H9 (cell line): ENCODE data around the gene TRAF7. TPM values are rescaled to one million over a fixed set of nuclear protein-coding genes. Genes with fewer than 3 reads are reported as not detected.

Experiments
- DNase-seq: peaks from one replicate; pipeline ENCODE4 v3.0.0-alpha.2; 2017
- H2AFZ ChIP-seq: one replicate; pipeline ENCODE4 v1.6.1; 2013; ENCODE audit warnings: mild to moderate bottlenecking, low read length, control low read depth, moderate library complexity
- H2AK5ac ChIP-seq: 2 replicates; pipeline ENCODE4 v1.6.1; 2013; ENCODE audit warnings: low read length, control low read depth, mixed read lengths; ENCODE audit not compliant: insufficient read length
- H2BK120ac ChIP-seq: one replicate; pipeline ENCODE4 v1.6.1; 2013; ENCODE audit warnings: low read depth, mild to moderate bottlenecking, low read length, control low read depth, inconsistent platforms; ENCODE audit not compliant: poor library complexity, severe bottlenecking
- H2BK12ac ChIP-seq: 2 replicates; pipeline ENCODE4 v1.6.1; 2013; ENCODE audit warnings: low read length, control low read depth, mixed read lengths, low read depth; ENCODE audit not compliant: insufficient read length
- H2BK15ac ChIP-seq: 2 replicates; pipeline ENCODE4 v1.6.1; 2013; ENCODE audit warnings: low read depth, low read length, control low read depth
- H2BK20ac ChIP-seq: one replicate; pipeline ENCODE4 v1.6.1; 2013; ENCODE audit warnings: low read depth, mild to moderate bottlenecking, low read length, control low read depth, inconsistent platforms; ENCODE audit not compliant: poor library complexity, severe bottlenecking
- H2BK5ac ChIP-seq: 2 replicates; pipeline ENCODE4 v1.6.1; 2013; ENCODE audit warnings: low read length, control low read depth, mixed read lengths; ENCODE audit not compliant: insufficient read length
- H3K14ac ChIP-seq: 2 replicates; pipeline ENCODE4 v1.6.1; 2013; ENCODE audit warnings: low read length, control low read depth; ENCODE audit not compliant: insufficient read depth
- H3K18ac ChIP-seq: 2 replicates; pipeline ENCODE4 v1.6.1; 2013; ENCODE audit warnings: low read depth, mild to moderate bottlenecking, mixed read lengths, low read length, control low read depth; ENCODE audit not compliant: insufficient read length
- H3K23ac ChIP-seq: 2 replicates; pipeline ENCODE4 v1.6.1; 2013; ENCODE audit warnings: low read length, control low read depth, mixed read lengths, low read depth; ENCODE audit not compliant: insufficient read length
- H3K23me2 ChIP-seq: 2 replicates; pipeline ENCODE4 v1.6.1; 2013; ENCODE audit warnings: low read depth, mild to moderate bottlenecking, mixed read lengths, low read length, control low read depth; ENCODE audit not compliant: insufficient read length, poor library complexity, severe bottlenecking
- H3K27ac ChIP-seq: 2 replicates; pipeline ENCODE4 v1.5.1; 2013; ENCODE audit warnings: low read length, control low read depth, mixed read lengths, low read depth; ENCODE audit not compliant: insufficient read length
- H3K27me3 ChIP-seq: 2 replicates; pipeline ENCODE4 v1.6.1; 2013; ENCODE audit warnings: low read length, control low read depth, inconsistent platforms; ENCODE audit not compliant: insufficient read depth
- H3K4ac ChIP-seq: 2 replicates; pipeline ENCODE4 v1.6.1; 2013; ENCODE audit warnings: low read depth, mild to moderate bottlenecking, control low read depth, inconsistent platforms, low read length, moderate library complexity
- H3K4me1 ChIP-seq: 2 replicates; pipeline ENCODE4 v1.6.1; 2013; ENCODE audit warnings: low read length, control low read depth, inconsistent platforms; ENCODE audit not compliant: insufficient read depth
- H3K4me2 ChIP-seq: 2 replicates; pipeline ENCODE4 v1.6.1; 2013; ENCODE audit warnings: low read length, control low read depth, mixed read lengths; ENCODE audit not compliant: insufficient read length, insufficient read depth
- H3K56ac ChIP-seq: 2 replicates; pipeline ENCODE4 v1.6.1; 2013; ENCODE audit warnings: low read depth, mild to moderate bottlenecking, mixed read lengths, low read length, control low read depth; ENCODE audit not compliant: insufficient read length
- H3K79me1 ChIP-seq: 2 replicates; pipeline ENCODE4 v1.6.1; 2013; ENCODE audit warnings: low read depth, mild to moderate bottlenecking, moderate library complexity, low read length, control low read depth, inconsistent platforms; ENCODE audit not compliant: insufficient read depth, poor library complexity, severe bottlenecking
- H3K79me2 ChIP-seq: 2 replicates; pipeline ENCODE4 v1.6.1; 2013; ENCODE audit warnings: low read length, control low read depth, inconsistent platforms; ENCODE audit not compliant: insufficient read depth
- H3K9ac ChIP-seq: 2 replicates; pipeline ENCODE4 v1.6.1; 2013; ENCODE audit warnings: low read length, control low read depth, mixed read lengths; ENCODE audit not compliant: insufficient read length; ENCODE audit errors: extremely low read depth
- H3K9me3 ChIP-seq: one replicate; pipeline ENCODE4 v1.6.1; 2013; ENCODE audit warnings: low read depth, low read length, inconsistent platforms; ENCODE audit not compliant: control insufficient read depth
- H3T11ph ChIP-seq: one replicate; pipeline ENCODE4 v1.6.1; 2013; ENCODE audit warnings: mild to moderate bottlenecking, low read length, control low read depth, inconsistent platforms
- H4K20me1 ChIP-seq: one replicate; pipeline ENCODE4 v1.6.1; 2013; ENCODE audit not compliant: control insufficient read depth, insufficient read length, insufficient read depth
- H4K5ac ChIP-seq: 2 replicates; pipeline ENCODE4 v1.6.1; 2013; ENCODE audit warnings: low read depth, mild to moderate bottlenecking, mixed read lengths, low read length, control low read depth; ENCODE audit not compliant: insufficient read length
- H4K8ac ChIP-seq: replicated peaks from 2 replicates; pipeline ENCODE4 v1.6.1; 2013; ENCODE audit warnings: low read length, control low read depth, mixed read lengths, low read depth; ENCODE audit not compliant: insufficient read length
- H4K91ac ChIP-seq: 2 replicates; pipeline ENCODE4 v1.6.1; 2013; ENCODE audit warnings: low read depth, mild to moderate bottlenecking, moderate library complexity, mixed read lengths, low read length, control low read depth; ENCODE audit not compliant: insufficient read length
- H3K27ac Mint-ChIP-seq, 3 experiments: 2 replicates in 2 of 3; 3 replicates in 1 of 3; pipeline ENCODE4 v1.8.0; 2020 to 2021; ENCODE audit warnings: mixed read lengths in 3 of 3, mild to moderate bottlenecking in 1 of 3, moderate library complexity in 1 of 3
- H3K27me3 Mint-ChIP-seq: 2 replicates; pipeline ENCODE4 v1.8.0; 2021; ENCODE audit warnings: low read depth, mild to moderate bottlenecking, moderate library complexity, mixed read lengths
- H3K36me3 Mint-ChIP-seq, 3 experiments: 2 replicates in 2 of 3; 3 replicates in 1 of 3; pipeline ENCODE4 v1.8.0; 2020 to 2021; ENCODE audit warnings: low read depth in 3 of 3, mixed read lengths in 3 of 3; ENCODE audit not compliant: insufficient read depth in 1 of 3
- H3K4me1 Mint-ChIP-seq, 2 experiments: 2 replicates each; pipeline ENCODE4 v1.8.0; 2020; ENCODE audit warnings: mixed read lengths in 2 of 2
- H3K4me3 Mint-ChIP-seq, 2 experiments: 2 replicates in 1 of 2; 3 replicates in 1 of 2; pipeline ENCODE4 v1.8.0; 2020 to 2021; ENCODE audit warnings: mild to moderate bottlenecking in 2 of 2, mixed read lengths in 2 of 2, moderate library complexity in 1 of 2
- H3K9me3 Mint-ChIP-seq, 2 experiments: 2 replicates in 1 of 2; 3 replicates in 1 of 2; pipeline ENCODE4 v1.8.0; 2020; ENCODE audit warnings: mild to moderate bottlenecking in 2 of 2, mixed read lengths in 2 of 2, moderate library complexity in 1 of 2
- WGBS: extraction: QIAGEN DNeasy Blood & Tissue Kit; methylation state at CpG from one replicate; pipeline ENCODE4 v1.1.7; 2013; ENCODE audit warnings: missing lambda C conversion rate, low lambda C conversion rate, mixed read lengths; ENCODE audit not compliant: insufficient read length; ENCODE audit errors: extremely low coverage; 5-methylcytosine and 5-hydroxymethylcytosine counted together
- total RNA-seq: library from RNA; stranded (reverse); gene quantifications from 2 replicates; pipeline ENCODE4 v1.2.1, GENCODE V29; 2021
- TF ChIP-seq, protein P1 (sequence below): fragments of 200-600 bp; sonication (generic); conservative IDR thresholded peaks from 3 replicates; pipeline ENCODE4 v1.8.0; 2021; ENCODE audit warnings: antibody characterized with exemption, mild to moderate bottlenecking

The TRAF7 gene
- total RNA-seq, 1 experiment from 2014 or later, result 108 TPM

DNA sequence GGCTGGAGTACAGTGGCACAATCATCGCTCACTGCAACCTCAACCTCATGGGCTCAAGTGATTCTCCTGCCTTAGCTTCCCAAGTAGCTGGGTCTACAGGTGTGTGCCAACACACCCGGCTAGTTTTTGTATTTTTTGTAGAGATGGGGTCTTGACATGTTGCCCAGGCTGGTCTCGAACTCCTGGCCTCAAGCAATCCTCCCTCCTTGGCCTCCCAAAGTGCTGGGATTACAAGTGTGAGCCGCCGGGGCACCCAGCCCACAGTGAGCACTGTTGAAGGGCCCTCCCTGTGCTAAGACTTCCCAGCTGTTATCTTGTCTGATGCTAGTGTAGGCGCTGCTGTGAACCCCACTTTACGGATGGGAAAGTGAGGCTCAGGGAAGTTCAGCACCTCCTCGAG is 32.8 kb downstream of the TRAF7 start:
- no peaks in the 10 kb centered on the region for H3K79me1 ChIP-seq
- H3K9me3 ChIP-seq, result no peaks in the 10 kb centered on the region
- no peak overlapping the region for H3K14ac ChIP-seq
- no peak overlapping the region for H3K18ac ChIP-seq
- H2BK15ac ChIP-seq, result no peak overlapping the region
- no peak overlapping the region for H4K91ac ChIP-seq
- H3K4ac ChIP-seq, result no peak overlapping the region
- no peak overlapping the region for H3K9ac ChIP-seq
- H3K23me2 ChIP-seq, result no peaks in the 10 kb centered on the region
- H4K5ac ChIP-seq, result no peak overlapping the region
- H2AK5ac ChIP-seq, result no peak overlapping the region
- no CpG with 5 or more reads among the region's 8 CpGs for WGBS
- H3K4me3 Mint-ChIP-seq, result no peak overlapping the region
- no peak overlapping the region for H3K27ac ChIP-seq
- no peaks in the 10 kb centered on the region for H3K4me1 ChIP-seq
- H2AFZ ChIP-seq, result no peak overlapping the region
- no peak overlapping the region for H2BK20ac ChIP-seq
- no peak overlapping the region for H2BK120ac ChIP-seq
- H4K20me1 ChIP-seq, result peaks cover 3% of the 10 kb centered on the region
- no peak overlapping the region for H3T11ph ChIP-seq
- no peak overlapping the region for H2BK5ac ChIP-seq
- H3K27ac Mint-ChIP-seq, result no peak overlapping the region; a peak in 1 of 7 replicates
- TF ChIP-seq, protein P1, sequence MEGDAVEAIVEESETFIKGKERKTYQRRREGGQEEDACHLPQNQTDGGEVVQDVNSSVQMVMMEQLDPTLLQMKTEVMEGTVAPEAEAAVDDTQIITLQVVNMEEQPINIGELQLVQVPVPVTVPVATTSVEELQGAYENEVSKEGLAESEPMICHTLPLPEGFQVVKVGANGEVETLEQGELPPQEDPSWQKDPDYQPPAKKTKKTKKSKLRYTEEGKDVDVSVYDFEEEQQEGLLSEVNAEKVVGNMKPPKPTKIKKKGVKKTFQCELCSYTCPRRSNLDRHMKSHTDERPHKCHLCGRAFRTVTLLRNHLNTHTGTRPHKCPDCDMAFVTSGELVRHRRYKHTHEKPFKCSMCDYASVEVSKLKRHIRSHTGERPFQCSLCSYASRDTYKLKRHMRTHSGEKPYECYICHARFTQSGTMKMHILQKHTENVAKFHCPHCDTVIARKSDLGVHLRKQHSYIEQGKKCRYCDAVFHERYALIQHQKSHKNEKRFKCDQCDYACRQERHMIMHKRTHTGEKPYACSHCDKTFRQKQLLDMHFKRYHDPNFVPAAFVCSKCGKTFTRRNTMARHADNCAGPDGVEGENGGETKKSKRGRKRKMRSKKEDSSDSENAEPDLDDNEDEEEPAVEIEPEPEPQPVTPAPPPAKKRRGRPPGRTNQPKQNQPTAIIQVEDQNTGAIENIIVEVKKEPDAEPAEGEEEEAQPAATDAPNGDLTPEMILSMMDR, result no peak
- no peak overlapping the region for H3K56ac ChIP-seq
- H3K27me3 Mint-ChIP-seq, result no peaks in the 10 kb centered on the region; the same call in 1 of the 2 replicates
- H3K79me2 ChIP-seq, result no peaks in the 10 kb centered on the region
- H3K4me2 ChIP-seq, result no peak overlapping the region
- H2BK12ac ChIP-seq, result no peak overlapping the region
- DNase-seq, result no peak
- H3K23ac ChIP-seq, result no peak overlapping the region
- H3K36me3 Mint-ChIP-seq, result peaks cover 0 to 4% (median 2%) of the 10 kb centered on the region in 3 experiments; a peak in 3 of 7 replicates
- H3K9me3 Mint-ChIP-seq, result no peaks in the 10 kb centered on the region
- H3K27me3 ChIP-seq, result no peaks in the 10 kb centered on the region
- H3K4me1 Mint-ChIP-seq, result peaks cover 0 to 2% of the 10 kb centered on the region in 2 experiments; a peak in 1 of 4 replicates
- no peak overlapping the region for H4K8ac ChIP-seq
